HEK293 (cell line): Measurements from ENCODE around the gene ANTXRL.
"Not testable (repeated sequence)": the region's sequence is repeated elsewhere in the genome, so short reads cannot be mapped to it uniquely, and the experiment has no call there.

Experiments
- CTCF ChIA-PET: fragments of 350-600 bp; formaldehyde crosslinking; extraction: SDS; loops from one replicate; lab custom pipeline; 2021; ENCODE audit warnings: antibody characterized with exemption; lab: Yijun Ruan, JAX
- POLR2A ChIA-PET: fragments of 300-600 bp; formaldehyde crosslinking; extraction: SDS; loops from one replicate; lab custom pipeline; 2020; ENCODE audit warnings: antibody characterized with exemption, inconsistent platforms; lab: Yijun Ruan, JAX
- H3K27ac ChIP-seq: fragments of 200-500 bp; sonication (Bioruptor generic); 2 replicates; pipeline ENCODE4 v1.5.1; 2014; ENCODE audit warnings: low read depth, low read length, control low read depth, inconsistent platforms; ENCODE audit errors: extremely low read depth
- H3K36me3 ChIP-seq, 2 experiments: fragments of 200-500 bp in 1 of 2; sonication (Bioruptor generic) in 1 of 2; 1 replicate in 1 of 2; 2 replicates in 1 of 2; pipeline ENCODE4 v1.5.1; 2014 to 2017; ENCODE audit warnings: inconsistent platforms in 2 of 2, low read length in 2 of 2; ENCODE audit not compliant: control insufficient read depth in 2 of 2, insufficient read depth in 1 of 2
- H3K4me1 ChIP-seq: fragments of 200-500 bp; sonication (Bioruptor generic); 2 replicates; pipeline ENCODE4 v1.5.1; 2014; ENCODE audit warnings: mild to moderate bottlenecking, low read length, inconsistent platforms; ENCODE audit not compliant: control insufficient read depth, insufficient read depth
- H3K4me3 ChIP-seq: 2 replicates; pipeline ENCODE4 v1.5.1; 2011; ENCODE audit warnings: low read depth, mild to moderate bottlenecking, control low read depth, low read length, moderate library complexity
- H3K9me3 ChIP-seq: fragments of 200-500 bp; sonication (Bioruptor generic); 2 replicates; pipeline ENCODE4 v1.5.1; 2014; ENCODE audit warnings: low read depth, low read length, inconsistent platforms; ENCODE audit not compliant: control insufficient read depth, insufficient read depth
- BCL11A ChIP-seq: fragments of 450-650 bp; formaldehyde crosslinking; IDR thresholded peaks from 2 replicates; pipeline ENCODE4 v1.5.1; 2016; ENCODE audit warnings: low read depth, missing biosample characterization, missing genetic modification characterization
- EGR2 ChIP-seq: fragments of 450-650 bp; formaldehyde crosslinking; IDR thresholded peaks from 2 replicates; pipeline ENCODE4 v1.5.1; 2016; ENCODE audit warnings: low read depth, missing biosample characterization, missing genetic modification characterization
- KLF16 ChIP-seq: fragments of 450-650 bp; formaldehyde crosslinking; IDR thresholded peaks from 2 replicates; pipeline ENCODE4 v1.5.1; 2017; ENCODE audit warnings: missing biosample characterization, missing genetic modification characterization
- KLF9 ChIP-seq: fragments of 450-650 bp; formaldehyde crosslinking; IDR thresholded peaks from 2 replicates; pipeline ENCODE4 v1.5.1; 2016; ENCODE audit warnings: missing biosample characterization, missing genetic modification characterization, low read depth
- PRDM1 ChIP-seq: fragments of 450-650 bp; formaldehyde crosslinking; IDR thresholded peaks from 2 replicates; pipeline ENCODE4; 2016; ENCODE audit warnings: missing biosample characterization, missing genetic modification characterization
- RBAK ChIP-seq: fragments of 450-650 bp; formaldehyde crosslinking; IDR thresholded peaks from 2 replicates; pipeline ENCODE4 v1.5.1; 2016; ENCODE audit warnings: missing biosample characterization, missing genetic modification characterization
- REPIN1 ChIP-seq: fragments of 450-650 bp; formaldehyde crosslinking; IDR thresholded peaks from 2 replicates; pipeline ENCODE4 v1.5.1; 2017; ENCODE audit warnings: missing biosample characterization, missing genetic modification characterization, low read depth
- TRIM28 ChIP-seq: IDR thresholded peaks from 2 replicates; pipeline ENCODE4 v1.6.1; 2011; ENCODE audit warnings: low read length, control low read depth, borderline replicate concordance
- ZBTB20 ChIP-seq: fragments of 450-650 bp; formaldehyde crosslinking; IDR thresholded peaks from 2 replicates; pipeline ENCODE4 v1.5.1; 2016; ENCODE audit warnings: missing biosample characterization, missing genetic modification characterization
- ZFHX2 ChIP-seq: fragments of 450-650 bp; formaldehyde crosslinking; conservative IDR thresholded peaks from 2 replicates; pipeline ENCODE4 v1.5.1; 2016; ENCODE audit warnings: missing biosample characterization, missing genetic modification characterization
- ZNF10 ChIP-seq: fragments of 450-650 bp; formaldehyde crosslinking; IDR thresholded peaks from 2 replicates; pipeline ENCODE4 v1.5.1; 2017; ENCODE audit warnings: missing biosample characterization, missing genetic modification characterization
- ZNF112 ChIP-seq: fragments of 450-650 bp; formaldehyde crosslinking; IDR thresholded peaks from 2 replicates; pipeline ENCODE4 v1.5.0; 2017; ENCODE audit warnings: missing biosample characterization, missing genetic modification characterization
- ZNF114 ChIP-seq: fragments of 450-650 bp; formaldehyde crosslinking; IDR thresholded peaks from 2 replicates; pipeline ENCODE4 v1.5.0; 2017; ENCODE audit warnings: missing biosample characterization, missing genetic modification characterization
- ZNF140 ChIP-seq: fragments of 450-650 bp; formaldehyde crosslinking; IDR thresholded peaks from 2 replicates; pipeline ENCODE4 v1.5.1; 2016; ENCODE audit warnings: missing biosample characterization, missing genetic modification characterization
- ZNF211 ChIP-seq: fragments of 450-650 bp; formaldehyde crosslinking; IDR thresholded peaks from 2 replicates; pipeline ENCODE4 v1.5.1; 2016; ENCODE audit warnings: low read depth, missing biosample characterization, missing genetic modification characterization
- ZNF555 ChIP-seq: fragments of 450-650 bp; formaldehyde crosslinking; conservative IDR thresholded peaks from 2 replicates; pipeline ENCODE4 v1.5.1; 2017; ENCODE audit warnings: missing biosample characterization, mild to moderate bottlenecking, missing genetic modification characterization, inconsistent platforms
- TF ChIP-seq, protein P1 (sequence below): fragments of 450-650 bp; formaldehyde crosslinking; IDR thresholded peaks from 2 replicates; pipeline ENCODE4 v1.5.1; 2016; ENCODE audit warnings: missing biosample characterization, missing genetic modification characterization
- TF ChIP-seq, protein P2 (sequence below): fragments of 450-650 bp; formaldehyde crosslinking; IDR thresholded peaks from 2 replicates; pipeline ENCODE4 v1.5.1; 2016; ENCODE audit warnings: missing biosample characterization, missing genetic modification characterization, borderline replicate concordance

The ANTXRL gene

DNA sequence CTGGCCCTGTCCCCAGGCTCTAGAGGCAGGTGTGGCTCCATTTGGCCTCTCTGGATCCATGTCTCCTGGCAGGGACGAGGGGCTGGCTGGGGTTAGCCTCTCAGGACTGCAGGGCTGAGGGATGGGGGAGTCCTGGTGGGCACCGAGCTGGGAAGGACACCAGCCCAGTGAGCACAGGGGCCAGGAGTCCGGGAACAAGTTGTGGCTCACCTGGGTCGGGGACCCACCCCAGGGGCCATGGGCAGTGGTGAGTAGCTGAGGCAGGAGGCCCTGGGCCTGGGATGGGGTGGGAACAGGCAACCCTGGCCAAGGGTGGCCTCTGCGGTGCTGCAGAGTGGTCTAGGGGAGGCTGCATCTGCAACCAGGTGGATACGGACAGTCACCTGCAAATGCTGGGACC, 24.1 kb downstream of the ANTXRL start (continued):
- no peak for TF ChIP-seq ZNF555 (tag by site-specific recombination)
- TF ChIP-seq BCL11A (tag by site-specific recombination), result no peak
- TF ChIP-seq TRIM28, result no peak
- no peak for TF ChIP-seq ZNF10
- no peak for TF ChIP-seq ZNF211 (tag by site-specific recombination)
- TF ChIP-seq ZNF140 (tag by site-specific recombination), result no peak
- TF ChIP-seq ZBTB20 (tag by site-specific recombination), result no peak
- TF ChIP-seq PRDM1, result no peak
- no peak for TF ChIP-seq ZNF112 (tag by site-specific recombination)
- TF ChIP-seq, protein P1, sequence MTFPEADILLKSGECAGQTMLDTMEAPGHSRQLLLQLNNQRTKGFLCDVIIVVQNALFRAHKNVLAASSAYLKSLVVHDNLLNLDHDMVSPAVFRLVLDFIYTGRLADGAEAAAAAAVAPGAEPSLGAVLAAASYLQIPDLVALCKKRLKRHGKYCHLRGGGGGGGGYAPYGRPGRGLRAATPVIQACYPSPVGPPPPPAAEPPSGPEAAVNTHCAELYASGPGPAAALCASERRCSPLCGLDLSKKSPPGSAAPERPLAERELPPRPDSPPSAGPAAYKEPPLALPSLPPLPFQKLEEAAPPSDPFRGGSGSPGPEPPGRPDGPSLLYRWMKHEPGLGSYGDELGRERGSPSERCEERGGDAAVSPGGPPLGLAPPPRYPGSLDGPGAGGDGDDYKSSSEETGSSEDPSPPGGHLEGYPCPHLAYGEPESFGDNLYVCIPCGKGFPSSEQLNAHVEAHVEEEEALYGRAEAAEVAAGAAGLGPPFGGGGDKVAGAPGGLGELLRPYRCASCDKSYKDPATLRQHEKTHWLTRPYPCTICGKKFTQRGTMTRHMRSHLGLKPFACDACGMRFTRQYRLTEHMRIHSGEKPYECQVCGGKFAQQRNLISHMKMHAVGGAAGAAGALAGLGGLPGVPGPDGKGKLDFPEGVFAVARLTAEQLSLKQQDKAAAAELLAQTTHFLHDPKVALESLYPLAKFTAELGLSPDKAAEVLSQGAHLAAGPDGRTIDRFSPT (tag by site-specific recombination), result no peak
- TF ChIP-seq RBAK (tag by site-specific recombination), result no peak

DNA sequence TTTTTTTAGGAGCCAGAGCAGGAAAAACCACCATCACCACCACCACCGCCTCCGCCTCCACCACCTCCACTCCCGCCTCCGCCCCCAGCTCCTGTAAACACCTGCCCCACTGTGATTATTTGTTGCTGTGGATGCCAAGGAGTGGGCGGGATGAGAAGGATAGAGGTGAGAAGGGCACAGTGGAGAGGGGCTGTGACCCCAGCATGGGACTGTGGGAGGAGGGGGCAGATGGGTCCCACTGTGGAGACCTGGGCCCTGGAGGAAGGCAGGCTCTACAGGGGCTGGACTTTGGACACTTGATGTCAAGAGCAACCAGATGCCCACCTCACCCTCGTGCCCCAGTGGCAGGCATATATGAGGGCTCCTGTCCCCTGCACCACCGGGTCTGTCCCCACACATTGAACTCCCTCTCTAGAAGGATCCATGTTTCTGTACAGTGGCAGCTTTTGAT, 24.7 kb downstream of the ANTXRL start:
- Histone ChIP-seq H3K4me3 (no peak overlapping the region), H3K9me3 (no peaks in the 10 kb centered on the region), H3K4me1 (no peaks in the 10 kb centered on the region), H3K36me3 (no peaks in the 10 kb centered on the region), H3K27ac (no peak overlapping the region)
- ChIA-PET CTCF (no interaction called here), POLR2A (interaction anchor here (0.5 kb wide), 1 partner anchor 55 kb away, joined by 3 read pairs; no protein-coding TSS in a partner anchor)
- TF ChIP-seq KLF9 (tag by site-specific recombination) (no peak), ZFHX2 (tag by site-specific recombination) (peak; percentile 98), EGR2 (tag by site-specific recombination) (peak; percentile 97), REPIN1 (tag by site-specific recombination) (no peak), KLF16 (tag by site-specific recombination) (no peak), ZNF114 (tag by site-specific recombination) (no peak)
- TF ChIP-seq, protein P2, sequence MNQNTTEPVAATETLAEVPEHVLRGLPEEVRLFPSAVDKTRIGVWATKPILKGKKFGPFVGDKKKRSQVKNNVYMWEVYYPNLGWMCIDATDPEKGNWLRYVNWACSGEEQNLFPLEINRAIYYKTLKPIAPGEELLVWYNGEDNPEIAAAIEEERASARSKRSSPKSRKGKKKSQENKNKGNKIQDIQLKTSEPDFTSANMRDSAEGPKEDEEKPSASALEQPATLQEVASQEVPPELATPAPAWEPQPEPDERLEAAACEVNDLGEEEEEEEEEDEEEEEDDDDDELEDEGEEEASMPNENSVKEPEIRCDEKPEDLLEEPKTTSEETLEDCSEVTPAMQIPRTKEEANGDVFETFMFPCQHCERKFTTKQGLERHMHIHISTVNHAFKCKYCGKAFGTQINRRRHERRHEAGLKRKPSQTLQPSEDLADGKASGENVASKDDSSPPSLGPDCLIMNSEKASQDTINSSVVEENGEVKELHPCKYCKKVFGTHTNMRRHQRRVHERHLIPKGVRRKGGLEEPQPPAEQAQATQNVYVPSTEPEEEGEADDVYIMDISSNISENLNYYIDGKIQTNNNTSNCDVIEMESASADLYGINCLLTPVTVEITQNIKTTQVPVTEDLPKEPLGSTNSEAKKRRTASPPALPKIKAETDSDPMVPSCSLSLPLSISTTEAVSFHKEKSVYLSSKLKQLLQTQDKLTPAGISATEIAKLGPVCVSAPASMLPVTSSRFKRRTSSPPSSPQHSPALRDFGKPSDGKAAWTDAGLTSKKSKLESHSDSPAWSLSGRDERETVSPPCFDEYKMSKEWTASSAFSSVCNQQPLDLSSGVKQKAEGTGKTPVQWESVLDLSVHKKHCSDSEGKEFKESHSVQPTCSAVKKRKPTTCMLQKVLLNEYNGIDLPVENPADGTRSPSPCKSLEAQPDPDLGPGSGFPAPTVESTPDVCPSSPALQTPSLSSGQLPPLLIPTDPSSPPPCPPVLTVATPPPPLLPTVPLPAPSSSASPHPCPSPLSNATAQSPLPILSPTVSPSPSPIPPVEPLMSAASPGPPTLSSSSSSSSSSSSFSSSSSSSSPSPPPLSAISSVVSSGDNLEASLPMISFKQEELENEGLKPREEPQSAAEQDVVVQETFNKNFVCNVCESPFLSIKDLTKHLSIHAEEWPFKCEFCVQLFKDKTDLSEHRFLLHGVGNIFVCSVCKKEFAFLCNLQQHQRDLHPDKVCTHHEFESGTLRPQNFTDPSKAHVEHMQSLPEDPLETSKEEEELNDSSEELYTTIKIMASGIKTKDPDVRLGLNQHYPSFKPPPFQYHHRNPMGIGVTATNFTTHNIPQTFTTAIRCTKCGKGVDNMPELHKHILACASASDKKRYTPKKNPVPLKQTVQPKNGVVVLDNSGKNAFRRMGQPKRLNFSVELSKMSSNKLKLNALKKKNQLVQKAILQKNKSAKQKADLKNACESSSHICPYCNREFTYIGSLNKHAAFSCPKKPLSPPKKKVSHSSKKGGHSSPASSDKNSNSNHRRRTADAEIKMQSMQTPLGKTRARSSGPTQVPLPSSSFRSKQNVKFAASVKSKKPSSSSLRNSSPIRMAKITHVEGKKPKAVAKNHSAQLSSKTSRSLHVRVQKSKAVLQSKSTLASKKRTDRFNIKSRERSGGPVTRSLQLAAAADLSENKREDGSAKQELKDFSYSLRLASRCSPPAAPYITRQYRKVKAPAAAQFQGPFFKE (tag by site-specific recombination), result no peak

DNA sequence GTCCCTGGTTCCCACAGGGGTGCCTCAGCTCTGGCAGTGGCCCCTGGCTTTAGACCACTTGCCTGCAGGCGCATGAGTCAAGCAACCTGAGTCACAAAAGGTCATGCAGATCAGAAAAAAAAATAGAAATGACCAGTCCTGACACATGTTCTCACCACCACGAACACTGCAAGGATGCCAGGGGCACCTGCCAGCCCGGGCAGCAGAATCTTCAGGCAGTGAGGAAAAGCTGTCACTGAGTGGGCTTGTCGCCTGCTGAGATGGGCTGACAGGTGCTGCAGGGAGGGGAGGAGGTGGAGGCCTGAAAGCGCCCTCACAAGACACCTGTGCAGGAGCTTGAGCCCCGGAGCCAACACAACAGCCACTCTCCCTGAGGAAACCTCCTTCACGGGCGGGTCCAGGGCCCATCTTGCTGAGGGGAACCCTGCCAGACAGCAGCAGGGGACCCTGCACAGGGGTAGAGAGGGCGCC, 25.2 kb downstream of the ANTXRL start:
- H3K36me3 ChIP-seq, H3K27ac ChIP-seq, H3K9me3 ChIP-seq, H3K4me3 ChIP-seq, H3K4me1 ChIP-seq, CTCF ChIA-PET: not testable (repeated sequence)
- POLR2A ChIA-PET, result interaction anchor here (0.5 kb wide), 1 partner anchor 55 kb away, joined by 3 read pairs; no protein-coding TSS in a partner anchor
